ENCODE measurements around the gene CTR9. TPM values are rescaled to one million over a fixed set of nuclear protein-coding genes. Genes with fewer than 3 reads are reported as not detected.

CTR9 gene
- total and polyA plus RNA-seq, 9 of the 15 experiments (the other 6 are each of a cell fraction or from before 2014, with no cell fraction given): 25.4 to 79.3 (median 47.3) TPM

DNA sequence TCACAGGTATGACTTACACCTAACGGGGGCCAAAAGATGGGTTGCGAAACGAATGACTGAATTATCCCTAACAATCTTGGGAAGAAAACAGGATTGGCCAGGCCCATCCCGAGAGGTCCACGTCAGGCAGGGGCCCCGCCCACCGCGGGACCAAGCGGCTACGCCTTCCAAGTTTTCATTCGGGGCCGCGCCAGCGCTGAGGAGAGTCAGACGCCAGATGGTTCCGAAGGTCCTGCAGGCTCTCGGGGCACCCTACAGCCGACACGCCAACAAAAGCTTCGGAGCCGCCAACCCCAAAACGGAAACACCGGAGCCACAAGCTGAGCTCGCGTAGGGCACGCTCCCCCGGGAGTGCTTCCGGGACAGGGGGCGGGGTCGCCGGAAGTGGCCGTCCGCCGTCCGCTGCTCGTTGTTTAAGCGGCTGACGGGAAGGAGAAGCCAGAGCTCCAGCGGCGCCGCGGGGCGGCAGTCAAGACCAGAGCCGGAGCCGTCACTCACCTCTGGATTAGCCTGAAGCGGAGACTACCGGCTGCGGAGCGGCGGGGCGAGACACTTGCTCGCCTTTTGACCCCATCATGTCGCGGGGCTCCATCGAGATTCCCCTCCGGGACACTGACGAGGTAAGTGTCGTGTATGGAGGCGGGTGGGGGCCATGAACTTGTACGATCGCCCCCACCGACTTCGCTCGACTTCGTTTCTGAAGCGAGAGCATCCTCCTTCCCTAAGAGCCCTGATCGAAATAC lies at the start of gene CTR9 (continued):
- TF ChIP-seq, protein P1, sequence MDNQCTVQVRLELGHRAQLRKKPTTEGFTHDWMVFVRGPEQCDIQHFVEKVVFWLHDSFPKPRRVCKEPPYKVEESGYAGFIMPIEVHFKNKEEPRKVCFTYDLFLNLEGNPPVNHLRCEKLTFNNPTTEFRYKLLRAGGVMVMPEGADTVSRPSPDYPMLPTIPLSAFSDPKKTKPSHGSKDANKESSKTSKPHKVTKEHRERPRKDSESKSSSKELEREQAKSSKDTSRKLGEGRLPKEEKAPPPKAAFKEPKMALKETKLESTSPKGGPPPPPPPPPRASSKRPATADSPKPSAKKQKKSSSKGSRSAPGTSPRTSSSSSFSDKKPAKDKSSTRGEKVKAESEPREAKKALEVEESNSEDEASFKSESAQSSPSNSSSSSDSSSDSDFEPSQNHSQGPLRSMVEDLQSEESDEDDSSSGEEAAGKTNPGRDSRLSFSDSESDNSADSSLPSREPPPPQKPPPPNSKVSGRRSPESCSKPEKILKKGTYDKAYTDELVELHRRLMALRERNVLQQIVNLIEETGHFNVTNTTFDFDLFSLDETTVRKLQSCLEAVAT (IDR thresholded peaks at IDR 0.05): no peak
- TF ChIP-seq, protein P2, sequence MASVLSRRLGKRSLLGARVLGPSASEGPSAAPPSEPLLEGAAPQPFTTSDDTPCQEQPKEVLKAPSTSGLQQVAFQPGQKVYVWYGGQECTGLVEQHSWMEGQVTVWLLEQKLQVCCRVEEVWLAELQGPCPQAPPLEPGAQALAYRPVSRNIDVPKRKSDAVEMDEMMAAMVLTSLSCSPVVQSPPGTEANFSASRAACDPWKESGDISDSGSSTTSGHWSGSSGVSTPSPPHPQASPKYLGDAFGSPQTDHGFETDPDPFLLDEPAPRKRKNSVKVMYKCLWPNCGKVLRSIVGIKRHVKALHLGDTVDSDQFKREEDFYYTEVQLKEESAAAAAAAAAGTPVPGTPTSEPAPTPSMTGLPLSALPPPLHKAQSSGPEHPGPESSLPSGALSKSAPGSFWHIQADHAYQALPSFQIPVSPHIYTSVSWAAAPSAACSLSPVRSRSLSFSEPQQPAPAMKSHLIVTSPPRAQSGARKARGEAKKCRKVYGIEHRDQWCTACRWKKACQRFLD (CRISPR knock-in tag; IDR thresholded peaks at IDR 0.05): no peak
- TF ChIP-seq ZKSCAN1 (IDR thresholded peaks at IDR 0.05; ENCODE audit: low read depth, low read length) (peak; percentile 74), ZNF707 (CRISPR knock-in tag; conservative IDR thresholded peaks at IDR 0.05) (no peak), ZNF778 (CRISPR knock-in tag; IDR thresholded peaks at IDR 0.05) (no peak), ELF4 (CRISPR knock-in tag; IDR thresholded peaks at IDR 0.05) (no peak), ERF (CRISPR knock-in tag; IDR thresholded peaks at IDR 0.05) (no peak), NCOA4 (IDR thresholded peaks at IDR 0.05; ENCODE audit: partially characterized antibody) (no peak), GTF2F1 (IDR thresholded peaks at IDR 0.05; ENCODE audit: low read depth, low read length) (no peak), SNIP1 (IDR thresholded peaks at IDR 0.05; ENCODE audit: low read depth) (no peak), MCM5 (IDR thresholded peaks at IDR 0.05; ENCODE audit: low read depth) (no peak), RBM22 (IDR thresholded peaks at IDR 0.05; ENCODE audit: low read depth, low read length, poor library complexity, severe bottlenecking) (no peak), ZFP1 (CRISPR knock-in tag; IDR thresholded peaks at IDR 0.05) (no peak), PRPF4 (IDR thresholded peaks at IDR 0.05; ENCODE audit: insufficient read depth, low read depth, low read length, poor library complexity, severe bottlenecking) (no peak), ZNF274 (IDR thresholded peaks at IDR 0.05; ENCODE audit: borderline replicate concordance, low read depth, low read length) (no peak), CREB1 (IDR thresholded peaks at IDR 0.05) (peak; percentile 67), CREB1 (CRISPR knock-in tag; IDR thresholded peaks at IDR 0.05) (peak; percentile 86), HDGF (IDR thresholded peaks at IDR 0.05) (no peak), GABPB1 (CRISPR knock-in tag; IDR thresholded peaks at IDR 0.05) (peak; percentile 99), MCM7 (IDR thresholded peaks at IDR 0.05) (no peak)
- TF ChIP-seq, protein P3, sequence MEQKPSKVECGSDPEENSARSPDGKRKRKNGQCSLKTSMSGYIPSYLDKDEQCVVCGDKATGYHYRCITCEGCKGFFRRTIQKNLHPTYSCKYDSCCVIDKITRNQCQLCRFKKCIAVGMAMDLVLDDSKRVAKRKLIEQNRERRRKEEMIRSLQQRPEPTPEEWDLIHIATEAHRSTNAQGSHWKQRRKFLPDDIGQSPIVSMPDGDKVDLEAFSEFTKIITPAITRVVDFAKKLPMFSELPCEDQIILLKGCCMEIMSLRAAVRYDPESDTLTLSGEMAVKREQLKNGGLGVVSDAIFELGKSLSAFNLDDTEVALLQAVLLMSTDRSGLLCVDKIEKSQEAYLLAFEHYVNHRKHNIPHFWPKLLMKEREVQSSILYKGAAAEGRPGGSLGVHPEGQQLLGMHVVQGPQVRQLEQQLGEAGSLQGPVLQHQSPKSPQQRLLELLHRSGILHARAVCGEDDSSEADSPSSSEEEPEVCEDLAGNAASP (IDR thresholded peaks at IDR 0.05): no peak
- TF ChIP-seq, protein P4, sequence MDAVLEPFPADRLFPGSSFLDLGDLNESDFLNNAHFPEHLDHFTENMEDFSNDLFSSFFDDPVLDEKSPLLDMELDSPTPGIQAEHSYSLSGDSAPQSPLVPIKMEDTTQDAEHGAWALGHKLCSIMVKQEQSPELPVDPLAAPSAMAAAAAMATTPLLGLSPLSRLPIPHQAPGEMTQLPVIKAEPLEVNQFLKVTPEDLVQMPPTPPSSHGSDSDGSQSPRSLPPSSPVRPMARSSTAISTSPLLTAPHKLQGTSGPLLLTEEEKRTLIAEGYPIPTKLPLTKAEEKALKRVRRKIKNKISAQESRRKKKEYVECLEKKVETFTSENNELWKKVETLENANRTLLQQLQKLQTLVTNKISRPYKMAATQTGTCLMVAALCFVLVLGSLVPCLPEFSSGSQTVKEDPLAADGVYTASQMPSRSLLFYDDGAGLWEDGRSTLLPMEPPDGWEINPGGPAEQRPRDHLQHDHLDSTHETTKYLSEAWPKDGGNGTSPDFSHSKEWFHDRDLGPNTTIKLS (IDR thresholded peaks at IDR 0.05; ENCODE audit: borderline replicate concordance, low read depth): peak; percentile 88
- TF ChIP-seq, protein P5, sequence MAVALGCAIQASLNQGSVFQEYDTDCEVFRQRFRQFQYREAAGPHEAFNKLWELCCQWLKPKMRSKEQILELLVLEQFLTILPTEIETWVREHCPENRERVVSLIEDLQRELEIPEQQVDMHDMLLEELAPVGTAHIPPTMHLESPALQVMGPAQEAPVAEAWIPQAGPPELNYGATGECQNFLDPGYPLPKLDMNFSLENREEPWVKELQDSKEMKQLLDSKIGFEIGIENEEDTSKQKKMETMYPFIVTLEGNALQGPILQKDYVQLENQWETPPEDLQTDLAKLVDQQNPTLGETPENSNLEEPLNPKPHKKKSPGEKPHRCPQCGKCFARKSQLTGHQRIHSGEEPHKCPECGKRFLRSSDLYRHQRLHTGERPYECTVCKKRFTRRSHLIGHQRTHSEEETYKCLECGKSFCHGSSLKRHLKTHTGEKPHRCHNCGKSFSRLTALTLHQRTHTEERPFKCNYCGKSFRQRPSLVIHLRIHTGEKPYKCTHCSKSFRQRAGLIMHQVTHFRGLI (CRISPR knock-in tag; IDR thresholded peaks at IDR 0.05): no peak
